Measurements from ENCODE around the gene ZNF613.
A peak's percentile ranks its signal among the peaks of the same experiment; 100 is the strongest.
"Not testable (repeated sequence)": the region's sequence is repeated elsewhere in the genome, so short reads cannot be mapped to it uniquely, and the experiment has no call there.

Gene ZNF613

GRCh38 chr19:51944798-51945552 lies 17.7 kb downstream of the ZNF613 start:
- no peak for DNase-seq (ENCODE audit: low read depth)

DNA sequence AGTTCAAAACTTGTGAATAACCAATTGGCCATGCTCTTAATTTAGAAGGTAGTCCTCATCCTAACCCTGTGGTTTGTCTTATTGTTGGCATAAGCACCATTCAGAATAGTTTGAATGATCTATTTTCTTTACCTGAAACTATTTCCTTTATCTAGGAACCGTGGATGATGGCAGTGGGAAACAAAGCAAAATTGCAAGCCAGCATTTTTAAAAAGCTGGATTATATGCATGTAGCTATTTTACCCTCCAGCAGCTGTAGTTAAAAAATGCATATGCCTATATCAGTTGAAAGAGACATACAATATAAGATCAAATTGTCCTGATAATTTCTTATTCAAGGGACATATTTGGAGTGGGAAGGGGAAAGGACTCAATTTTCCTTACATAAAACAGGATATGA lies 19.3 kb downstream of the ZNF613 start:
- no peak for DNase-seq (ENCODE audit: low read depth)

DNA sequence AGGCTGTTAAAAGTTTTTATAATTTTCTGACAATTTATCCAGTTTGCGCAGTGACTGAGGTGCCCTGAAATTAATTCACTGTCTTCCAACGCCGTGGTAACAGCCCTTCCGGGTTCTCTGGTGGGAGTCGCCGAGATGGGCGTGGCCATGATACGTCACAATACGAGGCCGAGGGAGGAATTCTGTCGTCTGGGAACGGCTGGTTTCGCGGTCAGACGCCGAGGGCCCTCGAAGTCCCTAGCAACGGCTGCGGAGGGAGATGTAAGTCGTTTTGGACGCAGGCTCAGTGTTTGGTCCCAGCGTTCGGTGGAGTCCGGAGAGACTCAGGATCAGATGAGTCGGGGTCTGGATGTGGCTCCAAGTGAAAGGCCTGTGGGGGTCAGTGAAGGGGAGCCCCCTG lies 21.7 kb downstream of the ZNF613 start:
- no peak for DNase-seq (ENCODE audit: low read depth)

DNA sequence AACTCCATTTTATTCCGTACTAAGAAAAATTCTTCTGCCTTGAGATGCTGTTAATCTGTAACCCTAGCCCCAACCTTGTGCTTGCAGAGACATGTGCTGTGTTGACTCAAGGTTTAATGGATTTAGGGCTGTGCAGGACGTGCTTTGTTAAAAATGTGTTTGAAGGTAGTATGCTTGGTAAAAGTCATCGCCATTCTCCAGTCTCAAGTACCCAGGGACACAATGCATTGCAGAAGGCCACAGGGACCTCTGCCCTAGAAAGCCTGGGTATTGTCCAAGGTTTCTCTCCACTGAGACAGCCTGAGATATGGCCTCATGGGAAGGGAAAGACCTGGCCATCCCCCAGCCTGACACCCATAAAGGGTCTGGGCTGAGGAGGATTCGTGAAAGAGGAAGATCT lies 30.6 kb downstream of the ZNF613 start:
- DNase-seq (ENCODE audit: low read depth) = not testable (repeated sequence)

DNA sequence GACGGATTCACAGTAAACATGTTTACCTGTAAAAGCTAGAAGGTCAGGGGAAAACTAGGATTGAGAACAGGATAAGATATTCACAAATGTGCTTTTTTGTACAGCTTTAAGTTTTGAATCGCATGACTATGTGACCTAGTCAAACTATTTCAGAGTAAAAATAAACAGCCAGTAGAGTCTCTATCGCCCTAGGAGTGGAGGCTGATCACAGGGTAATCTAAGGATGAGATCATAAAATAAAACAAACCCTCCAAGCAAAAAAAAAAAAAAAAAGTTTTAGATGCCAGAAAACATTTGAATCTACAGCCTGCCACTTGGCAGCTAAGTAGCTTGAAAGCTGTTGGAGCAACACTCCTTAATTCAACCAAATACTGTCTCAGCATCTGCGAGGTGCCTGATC lies 32.5 kb downstream of the ZNF613 start:
- no peak for DNase-seq (ENCODE audit: low read depth)

GRCh38 chr19:51960621-51961233 lies 33.5 kb downstream of the ZNF613 start:
- not testable (repeated sequence) for DNase-seq (ENCODE audit: low read depth)

DNA sequence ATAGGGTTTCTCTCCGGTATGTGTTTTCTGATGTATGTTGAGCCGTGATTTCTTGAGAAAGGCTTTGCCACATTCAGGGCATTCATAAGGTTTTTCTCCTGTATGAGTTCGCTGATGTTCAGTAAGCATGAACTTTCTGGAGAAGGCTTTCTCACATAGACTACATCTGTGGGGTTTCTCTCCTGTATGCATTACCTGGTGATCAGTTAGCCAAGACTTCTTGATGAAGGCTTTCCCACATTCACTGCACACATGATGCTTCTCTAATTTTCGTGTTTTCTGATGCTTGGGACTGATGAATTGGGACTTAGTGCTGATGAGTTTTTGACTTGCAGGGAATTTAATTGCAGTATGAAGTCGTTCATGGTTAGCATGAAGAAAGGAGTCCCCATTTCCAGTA lies 38.3 kb downstream of the ZNF613 start:
- DNase-seq (ENCODE audit: low read depth) = no peak

GRCh38 chr19:51970718-51971117 lies 43.4 kb downstream of the ZNF613 start:
- no peak for DNase-seq (ENCODE audit: low read depth)

GRCh38 chr19:51971624-51972023 lies 44.4 kb downstream of the ZNF613 start:
- no peak for DNase-seq (ENCODE audit: low read depth)

GRCh38 chr19:51975787-51976186 lies 48.5 kb downstream of the ZNF613 start:
- not testable (repeated sequence) for DNase-seq (ENCODE audit: low read depth)

- DNase-seq (ENCODE audit: low read depth) = no peak
Measured at GRCh38 chr19:51976852-51977251, 49.6 kb downstream of the ZNF613 start.

- DNase-seq (ENCODE audit: low read depth) = no peak
Measured at GRCh38 chr19:51977346-51977745, 50.1 kb downstream of the ZNF613 start.

GRCh38 chr19:51978882-51979281 lies 51.6 kb downstream of the ZNF613 start:
- no peak for DNase-seq (ENCODE audit: low read depth)

- no peak for DNase-seq (ENCODE audit: low read depth)
Measured at GRCh38 chr19:51980116-51980736, 53.0 kb downstream of the ZNF613 start.

GRCh38 chr19:51980926-51981325 lies 53.7 kb downstream of the ZNF613 start:
- not testable (repeated sequence) for DNase-seq (ENCODE audit: low read depth)

- no peak for DNase-seq (ENCODE audit: low read depth)
Measured at GRCh38 chr19:51983361-51983760, 56.1 kb downstream of the ZNF613 start.

DNA sequence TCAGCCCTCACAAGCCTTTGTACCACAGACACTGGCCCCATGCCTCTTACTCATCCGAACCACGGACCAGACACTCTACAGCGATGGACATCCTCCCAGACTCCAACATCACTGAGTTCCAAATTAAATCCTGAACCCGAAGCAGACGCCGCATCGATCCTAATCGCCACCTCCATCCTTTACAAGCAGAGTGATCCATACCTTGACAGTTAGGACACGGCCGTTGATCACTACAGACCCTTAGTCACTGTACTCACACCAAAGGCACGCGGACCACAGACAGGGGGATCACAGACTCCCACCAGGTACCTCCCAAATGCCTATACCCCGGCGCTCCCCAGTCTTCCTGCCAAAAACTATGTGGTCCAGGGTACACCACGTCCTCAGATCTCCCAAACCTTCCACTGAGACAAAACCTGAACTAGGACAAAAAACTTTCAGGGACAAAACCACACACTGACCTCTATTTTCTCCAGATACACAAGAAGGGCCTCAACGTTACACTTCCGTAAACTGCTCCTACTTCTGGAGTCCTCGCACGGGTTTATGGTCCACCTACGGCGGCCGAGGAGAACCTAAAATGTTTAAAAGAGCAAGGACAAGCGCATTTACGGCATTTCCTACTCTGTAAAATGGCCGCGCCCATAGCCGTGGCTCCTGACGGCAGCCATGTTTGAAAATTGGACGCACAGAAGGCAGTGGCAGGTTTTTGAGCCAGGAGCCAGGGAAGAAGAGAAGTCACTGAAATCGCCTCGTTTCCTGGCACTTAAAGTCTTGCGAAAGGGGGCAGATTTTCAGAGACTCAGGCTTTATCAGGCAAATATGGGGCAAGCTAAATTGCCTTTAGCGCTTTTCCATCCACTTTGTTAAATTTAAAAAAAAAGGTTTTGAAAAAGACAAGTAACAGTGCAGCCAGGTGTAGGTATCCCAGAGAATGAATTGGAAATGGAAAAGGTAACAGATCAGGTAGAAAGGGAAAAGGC lies 59.3 kb downstream of the ZNF613 start, which contains the start of gene ZNF350:
Gene ZNF350 (minus strand): TSS at position 532 of the 983 bp plus-strand sequence. CDS start 12,480 bp downstream, outside the sequence.
- peak; percentile 81 for DNase-seq (ENCODE audit: low read depth)

DNA sequence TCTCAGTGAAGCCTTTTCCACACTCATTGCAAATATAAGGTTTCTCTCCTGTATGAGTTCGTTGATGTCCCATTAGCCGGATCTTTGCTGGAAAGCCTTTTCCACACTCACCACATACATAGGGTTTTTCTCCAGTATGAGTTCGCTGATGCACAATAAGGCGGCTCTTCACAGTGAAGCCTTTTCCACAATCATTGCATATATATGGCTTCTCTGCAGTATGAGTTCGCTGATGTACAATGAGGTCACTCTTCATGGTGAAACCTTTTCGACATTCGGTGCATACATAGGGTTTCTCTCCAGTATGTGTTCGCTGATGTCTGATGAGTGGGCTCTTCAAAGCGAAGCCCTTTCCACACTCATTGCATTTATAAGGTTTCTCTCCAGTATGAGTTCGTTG lies 66.2 kb downstream of the ZNF613 start:
- no peak for DNase-seq (ENCODE audit: low read depth)

- no peak for DNase-seq (ENCODE audit: low read depth)
Measured at GRCh38 chr19:51994048-51994644, 66.9 kb downstream of the ZNF613 start.

Data from GM04503 (cell line).